Dermis microvascular lymphatic vessel endothelial cell (primary cell): ENCODE measurements around the gene UBE2D4. TPM values are rescaled to one million over a fixed set of nuclear protein-coding genes. Genes with fewer than 3 reads are reported as not detected.

Source experiments
- total RNA-seq: library from RNA; depleted of rRNA; stranded (reverse); fragments of >200 nt; gene quantifications from 2 replicates; pipeline ENCODE4 v1.2.1, GENCODE V29; 2014

UBE2D4 gene
- total RNA-seq, 1 donor from 2014 or later: 3.9 TPM

Other genes starting within 250 kb of the UBE2D4 start
- 30.2 and 33.6 TPM in 2 replicates for gene COA1, start 196.9 kb upstream of the UBE2D4 start, total RNA-seq
- gene BLVRA, start 167.8 kb upstream of the UBE2D4 start, total RNA-seq: 21.6 and 24.0 TPM in 2 replicates
- 54.7 and 70.9 TPM in 2 replicates for gene MRPS24, start 56.9 kb upstream of the UBE2D4 start, total RNA-seq
- 19.6 and 24.7 TPM in 2 replicates for gene URGCP, start 19.8 kb upstream of the UBE2D4 start, total RNA-seq
- not detected in 2 replicates for gene SPDYE1, start 71.5 kb downstream of the UBE2D4 start, total RNA-seq
- gene DBNL, start 118.3 kb downstream of the UBE2D4 start, total RNA-seq: 92.4 and 114 TPM in 2 replicates
- gene PGAM2, start 139.1 kb downstream of the UBE2D4 start, total RNA-seq: not detected in 2 replicates
- gene POLM, start 156.1 kb downstream of the UBE2D4 start, total RNA-seq: 5.8 and 8.2 TPM in 2 replicates
- gene AEBP1, start 177.9 kb downstream of the UBE2D4 start, total RNA-seq: 9.1 and 19.6 TPM in 2 replicates
- 57.7 and 72.1 TPM in 2 replicates for gene POLD2, start 197.1 kb downstream of the UBE2D4 start, total RNA-seq
- gene MYL7, start 214.9 kb downstream of the UBE2D4 start, total RNA-seq: not detected in 2 replicates